Colon (tissue), 2 donors: ENCODE results near the gene ZNF716.
"Not testable (repeated sequence)": the region's sequence is repeated elsewhere in the genome, so short reads cannot be mapped to it uniquely, and the experiment has no call there.

Experiments
- FAIRE-seq: peaks from 2 replicates; lab custom pipeline; 2012; peaks lifted over from hg19 to GRCh38; lab: Jason Lieb, UNC
- donor health status: control.
- donor health status: control.

The ZNF716 gene

DNA sequence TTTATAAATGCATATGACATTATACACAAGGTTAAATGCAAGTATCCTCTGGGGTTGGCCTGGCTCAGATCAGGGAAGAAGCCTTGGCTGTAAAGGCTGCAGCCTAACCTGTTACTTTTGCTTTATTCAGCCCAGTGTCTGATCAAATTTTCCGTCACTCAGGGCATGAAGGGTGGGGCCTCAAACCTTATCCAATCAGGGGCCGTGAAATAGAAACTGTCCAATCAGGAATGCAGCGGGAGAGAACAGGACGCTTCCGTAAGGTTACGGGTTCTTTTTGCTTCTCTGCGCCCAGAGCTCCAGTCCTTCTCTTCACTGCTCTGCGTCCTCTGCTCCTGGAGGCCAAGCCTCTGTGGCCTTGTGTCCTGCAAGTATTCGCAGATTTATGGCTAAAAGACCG lies at the start of gene ZNF716:
Gene ZNF716 (plus strand): TSS at position 274 of the 400 bp plus-strand sequence. CDS start 112 bp downstream, at position 386.
- no peak for FAIRE-seq

DNA sequence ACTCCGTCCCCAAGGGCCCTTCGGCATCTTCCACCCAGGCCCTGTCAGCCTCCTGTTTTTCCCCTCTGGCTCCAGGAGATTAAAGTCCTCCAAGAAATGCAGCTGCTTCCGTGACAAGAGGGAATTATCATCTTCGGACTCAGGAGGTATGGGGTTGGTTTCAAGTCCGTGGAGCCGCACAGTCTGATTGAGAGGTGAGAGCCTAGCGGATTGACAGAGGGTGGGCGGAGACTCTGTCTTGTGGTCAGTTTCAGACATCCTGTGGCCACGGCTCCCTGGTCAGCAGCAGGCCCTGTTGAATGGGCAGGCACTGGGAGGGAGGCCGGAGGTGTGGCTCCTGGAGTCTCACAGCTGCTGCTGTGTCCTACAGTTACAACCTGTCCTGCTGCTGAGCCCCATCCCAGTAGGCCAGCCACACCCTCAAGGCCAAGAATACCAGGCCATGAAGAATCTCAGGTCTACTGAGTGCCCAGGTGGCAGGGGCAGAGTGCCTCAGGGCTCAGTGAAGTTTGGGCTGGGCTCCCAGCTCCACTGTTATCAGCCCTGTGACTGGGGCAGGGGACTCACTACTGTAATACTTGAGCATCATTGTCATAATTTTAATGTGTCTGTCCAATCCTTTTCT lies 49.3 kb upstream of the ZNF716 start:
- FAIRE-seq, result no peak

DNA sequence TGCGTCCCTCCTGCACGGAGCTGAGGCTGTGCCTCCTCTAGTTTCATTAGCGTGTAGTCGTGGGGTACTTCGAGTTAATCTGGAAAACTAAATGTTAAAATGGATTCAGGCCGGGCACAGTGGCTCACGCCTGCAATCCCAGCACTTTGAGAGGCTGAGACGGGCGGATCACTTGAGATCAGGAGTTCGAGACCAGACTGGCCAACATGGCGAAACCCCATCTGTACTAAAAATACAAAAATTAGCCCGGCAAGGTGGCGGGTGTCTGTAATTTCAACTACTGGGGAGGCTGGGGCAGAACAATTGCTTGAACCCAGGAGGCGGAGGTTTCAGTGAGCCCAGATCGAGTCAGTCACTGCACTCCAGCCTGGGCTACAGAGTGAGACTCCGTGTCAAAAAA lies 46.9 kb upstream of the ZNF716 start:
- not testable (repeated sequence) for FAIRE-seq

DNA sequence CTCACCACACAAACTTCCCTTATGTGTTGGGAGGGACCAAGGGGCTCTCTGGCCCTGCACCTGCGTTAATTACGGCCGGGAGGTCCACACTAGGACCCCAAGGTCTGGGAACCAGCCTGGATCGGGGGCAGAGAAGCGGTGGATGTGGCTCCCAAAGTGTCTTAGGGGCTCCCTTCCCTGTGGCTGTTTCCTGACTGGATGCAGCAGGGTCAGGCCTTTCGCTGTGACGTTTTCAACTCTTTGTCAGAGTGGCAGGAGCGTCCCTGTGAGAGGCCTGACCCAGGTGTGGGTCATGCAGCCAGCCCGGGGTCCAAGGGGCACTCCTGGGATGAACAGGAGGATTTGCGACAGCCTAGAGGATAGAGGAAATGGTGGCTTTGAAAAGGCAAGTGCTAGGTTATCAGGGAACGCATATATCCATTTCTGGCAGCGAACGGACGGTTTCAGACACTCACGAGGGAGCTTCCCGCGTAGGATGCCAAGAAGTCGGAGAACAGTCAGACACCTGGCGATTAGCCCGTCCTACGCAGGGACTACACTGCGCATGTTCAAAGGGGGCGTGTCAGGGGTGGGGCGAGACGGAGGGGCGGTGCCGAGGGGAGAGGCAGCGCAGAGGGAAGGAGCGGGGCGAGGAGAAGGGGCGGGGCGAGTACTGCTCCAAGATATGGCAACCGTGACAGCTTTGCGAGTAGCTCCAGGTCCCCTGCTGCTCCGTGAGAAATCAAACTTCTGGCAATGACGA lies 46.2 kb upstream of the ZNF716 start:
- no peak for FAIRE-seq

DNA sequence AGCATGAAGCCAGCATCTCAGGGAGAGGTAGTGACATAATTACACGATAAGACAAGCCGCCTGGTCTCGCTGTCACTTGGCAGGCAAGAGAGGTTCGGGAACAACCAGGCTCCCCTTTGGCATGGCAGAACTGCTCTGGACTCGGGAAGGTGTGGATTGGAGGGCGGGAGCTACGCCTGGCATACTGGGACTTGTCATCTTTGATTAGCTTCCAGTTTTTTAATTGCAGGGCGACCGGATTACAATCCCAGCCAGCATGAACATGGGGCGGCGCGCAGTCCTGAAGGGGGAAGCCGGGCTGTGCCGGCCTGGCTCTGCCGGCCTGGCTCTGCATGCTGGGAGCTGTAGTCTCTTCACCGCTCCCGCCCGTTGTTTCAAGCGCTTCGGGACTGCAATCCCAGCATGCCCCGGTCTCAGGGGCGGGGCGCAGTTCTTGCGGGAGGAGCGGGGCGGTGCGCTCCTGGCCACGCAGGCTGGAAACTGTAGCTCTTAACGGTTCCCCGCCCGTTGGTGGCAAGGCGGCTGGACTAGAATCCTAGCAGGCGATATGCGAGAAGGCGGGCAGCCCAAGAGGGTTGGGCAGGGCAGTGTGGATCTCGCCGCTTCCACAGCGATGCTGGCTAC lies 45.5 kb upstream of the ZNF716 start:
- FAIRE-seq, result no peak

DNA sequence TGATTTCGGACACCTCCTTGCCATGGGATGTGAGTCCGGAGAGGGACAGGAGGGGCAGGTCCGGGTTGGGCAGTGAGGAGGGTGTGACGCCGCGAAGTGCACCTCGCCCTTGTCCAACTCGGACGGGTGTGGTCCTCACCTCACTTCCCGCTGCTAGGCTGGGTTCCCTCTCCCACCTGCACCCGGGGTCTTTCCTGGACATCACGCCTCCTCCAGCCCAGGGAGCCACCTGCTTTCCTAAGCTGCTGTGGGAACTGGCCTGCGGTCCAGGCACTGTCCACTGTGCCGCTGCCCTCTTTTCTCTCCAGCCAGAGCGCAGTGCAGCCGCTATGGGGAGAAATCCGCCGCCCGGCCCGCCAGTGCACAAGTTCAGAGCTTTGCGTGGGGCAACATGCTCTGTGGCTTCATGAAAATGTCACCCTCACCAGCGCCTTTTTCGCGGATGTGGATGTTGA lies 45.0 kb upstream of the ZNF716 start:
- FAIRE-seq, result no peak

DNA sequence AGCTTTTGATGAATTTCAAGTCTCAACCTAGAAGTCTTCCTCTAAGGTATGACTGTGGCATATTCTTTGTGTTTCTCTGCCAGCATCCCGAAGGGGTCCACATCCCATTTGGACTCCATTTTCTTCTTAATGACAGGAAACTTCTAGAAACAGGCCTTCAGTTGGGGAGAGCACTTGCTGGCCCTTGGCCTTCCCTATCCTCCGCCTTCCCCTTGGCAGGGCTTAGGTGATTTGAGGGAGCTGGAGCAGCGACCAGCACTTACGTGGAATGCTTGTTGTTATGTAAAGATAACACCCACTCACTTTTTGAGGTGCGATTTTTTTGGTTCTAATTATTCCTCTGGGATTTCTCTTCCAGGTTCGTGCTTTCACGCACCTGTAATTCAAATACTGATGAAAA lies 42.9 kb upstream of the ZNF716 start:
- FAIRE-seq, result no peak

DNA sequence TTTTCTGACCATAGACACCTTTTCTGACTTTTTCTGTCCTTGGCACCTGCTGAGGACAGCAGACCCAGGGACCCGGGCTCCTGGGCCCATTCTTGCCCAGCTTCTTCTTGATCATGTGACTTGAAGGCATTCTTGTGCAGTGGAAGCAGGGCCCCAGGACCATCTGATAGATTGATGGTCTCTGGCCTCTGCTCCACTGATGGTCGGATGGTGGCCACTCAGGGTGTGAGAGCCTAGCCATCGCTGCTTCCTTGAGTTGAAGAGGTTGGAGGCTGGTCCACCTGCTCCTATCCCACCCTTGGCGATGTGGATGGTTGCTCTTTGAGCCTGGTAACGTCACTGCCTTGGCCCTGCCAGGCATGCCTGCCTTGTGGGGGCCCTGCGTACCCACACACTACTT lies 37.8 kb upstream of the ZNF716 start:
- FAIRE-seq, result no peak

DNA sequence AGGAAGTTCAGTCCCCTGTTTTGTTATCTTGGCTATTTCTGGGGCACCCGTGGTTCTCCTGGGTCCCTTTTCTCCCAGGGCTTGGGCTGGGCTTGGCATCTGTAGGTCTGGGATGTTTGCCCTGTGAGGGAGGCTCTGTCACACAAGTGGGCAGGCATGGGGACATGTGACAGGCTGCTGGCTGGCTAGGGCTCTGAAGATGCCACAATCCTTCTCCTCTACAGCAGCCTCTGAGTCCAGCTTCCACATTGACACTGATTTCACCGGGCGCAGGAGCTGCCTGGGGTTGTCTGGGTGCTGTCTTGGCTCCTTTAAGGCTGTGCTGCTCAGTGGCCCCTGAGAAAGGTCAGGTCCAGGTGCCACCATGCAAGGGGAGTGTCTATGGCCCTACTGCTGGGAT lies 37.4 kb upstream of the ZNF716 start:
- no peak for FAIRE-seq

DNA sequence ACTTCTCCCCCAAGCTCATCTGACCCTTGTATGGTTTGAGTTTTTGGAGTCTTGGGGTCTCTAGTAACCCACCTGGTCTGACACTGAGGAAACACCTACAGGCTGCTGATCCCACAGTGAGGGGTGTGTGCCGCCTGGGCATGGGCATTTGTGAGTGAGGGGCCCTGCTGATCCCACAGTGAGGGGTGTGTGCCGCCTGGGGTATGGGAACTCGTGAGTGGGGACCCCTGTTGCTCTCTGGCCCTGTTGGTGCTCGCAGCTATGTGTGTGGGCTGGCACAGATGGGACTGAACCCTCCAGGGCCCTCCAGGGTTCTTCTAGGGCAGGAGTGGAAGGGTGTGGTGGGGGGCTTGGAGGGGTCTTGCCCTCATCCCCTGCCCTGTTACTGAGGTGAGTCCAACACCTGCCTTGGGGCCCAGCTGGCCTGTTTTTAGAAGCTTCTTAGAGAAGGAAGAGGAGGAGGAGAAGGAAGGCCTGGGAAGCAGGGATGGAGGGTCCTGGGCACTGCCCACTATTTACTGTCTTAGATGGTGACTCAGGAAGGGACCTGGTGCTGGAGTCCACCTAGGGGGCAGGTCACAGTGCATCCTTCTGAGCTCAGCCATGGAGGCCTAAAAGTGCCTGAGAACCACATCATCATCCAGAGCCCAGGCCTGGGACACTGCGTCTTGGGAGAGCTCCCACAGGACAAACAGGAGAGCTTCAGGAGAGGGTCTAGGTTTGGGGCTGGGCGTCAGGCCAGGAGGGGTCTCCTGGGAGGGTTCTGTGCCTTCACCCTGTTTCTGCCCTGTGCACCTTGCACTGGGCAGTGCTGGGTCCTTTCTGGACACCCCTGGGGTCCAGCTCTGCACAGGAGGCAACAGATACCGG lies 36.2 kb upstream of the ZNF716 start:
- FAIRE-seq, result no peak

DNA sequence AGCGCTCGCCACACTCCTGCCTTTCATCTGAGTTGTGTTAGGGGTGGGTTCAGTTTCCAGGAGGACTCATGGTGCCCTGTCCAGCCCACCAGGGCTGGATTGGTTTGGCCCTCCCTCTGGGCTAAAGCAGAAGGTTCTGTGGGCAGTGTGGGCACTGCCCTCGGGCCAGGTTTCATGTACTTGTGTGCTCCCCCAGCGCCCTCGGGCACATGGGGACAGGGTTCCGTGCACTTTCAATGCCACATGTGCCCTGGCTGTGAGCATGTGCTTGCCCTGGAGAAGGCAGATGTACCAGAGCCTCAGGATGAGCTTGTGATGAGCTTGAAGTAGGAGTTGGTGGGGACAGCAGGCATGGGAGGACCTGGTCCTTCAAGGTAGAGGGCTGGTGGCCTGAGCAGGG lies 35.6 kb upstream of the ZNF716 start:
- no peak for FAIRE-seq

DNA sequence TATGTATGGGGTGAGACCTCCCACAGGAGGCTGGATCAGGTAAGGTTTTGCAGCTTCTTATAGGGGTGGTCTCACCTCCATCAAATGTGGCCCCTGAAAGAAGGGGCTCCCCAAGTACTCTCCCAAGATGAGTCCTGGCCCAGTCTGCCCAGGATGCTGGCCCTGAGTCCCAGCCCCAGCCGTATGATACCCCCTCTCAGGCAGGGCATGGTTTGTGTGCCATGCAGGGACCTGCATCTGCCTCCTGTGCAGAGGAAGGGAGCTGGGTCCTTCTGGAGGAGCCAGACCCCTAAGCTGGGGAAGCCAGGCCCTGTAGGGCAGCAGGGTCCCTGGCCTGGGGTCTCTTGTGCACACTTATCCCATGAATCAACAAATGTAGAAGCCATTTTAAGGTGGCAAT lies 35.1 kb upstream of the ZNF716 start:
- no peak for FAIRE-seq

DNA sequence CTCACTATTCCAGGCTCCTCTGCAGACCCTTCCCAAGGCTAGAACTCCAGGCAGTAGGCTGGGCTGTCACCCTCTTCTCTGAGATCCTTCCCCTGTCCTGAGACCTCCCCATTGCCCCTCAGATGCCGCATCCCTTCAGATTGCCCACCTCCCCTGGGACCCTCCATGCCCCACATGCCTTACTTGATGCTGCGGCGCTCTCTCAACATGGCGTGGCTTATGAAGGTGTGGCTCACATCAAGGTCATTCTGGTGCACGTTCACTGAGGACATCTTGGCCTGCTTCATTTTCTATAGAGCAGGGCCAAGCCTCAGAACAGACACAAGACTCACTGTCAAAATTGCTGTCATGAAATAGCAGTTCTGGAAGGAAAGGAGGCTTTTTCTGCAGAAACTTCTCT lies 34.7 kb upstream of the ZNF716 start:
- no peak for FAIRE-seq

DNA sequence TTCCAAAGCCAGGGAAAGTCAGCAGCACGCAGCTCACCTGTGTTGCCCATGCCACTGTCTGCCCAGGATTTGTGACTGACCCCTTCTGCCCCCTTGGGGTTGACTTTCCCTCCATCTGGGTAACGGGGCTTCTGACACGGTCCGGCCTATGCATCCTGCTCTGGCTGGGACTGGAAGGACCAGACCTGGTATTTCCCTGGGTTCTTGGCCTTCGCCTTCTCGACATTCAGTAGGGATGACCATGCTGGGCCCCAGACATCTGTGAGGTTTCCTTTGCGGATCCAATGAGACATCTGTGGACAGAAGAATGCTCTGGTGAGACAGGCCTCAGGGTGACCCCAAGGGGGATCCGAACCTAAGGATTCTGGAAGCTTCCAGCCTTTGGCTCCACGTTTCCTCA lies 34.2 kb upstream of the ZNF716 start:
- no peak for FAIRE-seq

DNA sequence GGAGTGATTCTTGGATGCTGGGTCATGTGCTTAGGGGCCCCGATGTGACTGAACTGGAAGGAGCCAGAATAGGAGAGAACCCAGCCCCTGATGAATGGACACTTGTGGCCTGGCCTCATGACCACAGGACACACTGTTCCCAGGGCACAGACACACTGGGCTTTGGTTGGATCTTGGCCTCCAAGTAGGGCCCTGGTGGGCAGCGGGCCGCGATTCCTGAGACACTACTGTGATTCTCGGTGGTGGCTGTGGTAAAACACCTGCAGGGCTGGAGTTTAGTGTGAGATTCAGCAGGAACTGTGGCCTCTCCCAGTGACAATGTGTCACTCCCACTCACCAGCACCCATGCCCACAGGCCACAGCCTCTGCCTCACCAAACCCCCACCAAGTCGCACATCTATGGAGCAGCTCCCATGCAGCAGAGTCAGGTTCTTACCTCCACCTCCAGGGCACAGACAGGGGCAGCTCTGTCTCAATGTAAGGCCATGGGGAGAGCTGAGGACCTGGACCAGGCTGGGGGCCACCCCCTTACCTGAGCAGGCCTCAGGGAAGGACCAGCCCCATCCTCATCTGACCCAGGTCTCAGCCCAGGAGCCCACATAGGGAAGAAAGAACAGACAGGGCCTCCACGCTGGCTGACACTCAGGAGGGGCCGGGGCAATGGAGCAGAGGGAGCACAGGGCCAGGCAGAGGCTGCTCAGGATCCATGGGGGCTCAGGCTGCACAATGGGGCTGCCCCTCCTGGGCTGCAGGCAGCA lies 33.2 kb upstream of the ZNF716 start:
- FAIRE-seq, result no peak

DNA sequence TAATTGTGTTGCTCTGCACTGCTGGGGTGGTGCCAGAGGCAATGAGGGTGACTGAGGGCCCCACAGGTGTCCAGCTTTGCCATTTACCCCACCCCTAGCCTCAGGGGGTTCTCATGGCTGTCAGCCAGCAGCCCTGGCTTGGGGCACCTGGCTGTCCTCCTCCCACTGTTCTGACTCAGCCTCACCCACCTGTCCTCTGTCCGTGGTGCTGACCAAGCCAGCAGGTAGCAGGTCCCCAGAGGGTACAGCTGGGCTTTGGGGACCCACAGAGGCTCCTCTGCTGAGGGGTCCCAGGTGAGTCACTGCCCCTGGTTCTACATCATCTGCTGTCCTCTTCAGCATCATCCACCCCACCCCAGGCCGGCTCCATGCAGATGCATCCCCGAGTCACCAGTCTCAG lies 32.2 kb upstream of the ZNF716 start:
- no peak for FAIRE-seq

DNA sequence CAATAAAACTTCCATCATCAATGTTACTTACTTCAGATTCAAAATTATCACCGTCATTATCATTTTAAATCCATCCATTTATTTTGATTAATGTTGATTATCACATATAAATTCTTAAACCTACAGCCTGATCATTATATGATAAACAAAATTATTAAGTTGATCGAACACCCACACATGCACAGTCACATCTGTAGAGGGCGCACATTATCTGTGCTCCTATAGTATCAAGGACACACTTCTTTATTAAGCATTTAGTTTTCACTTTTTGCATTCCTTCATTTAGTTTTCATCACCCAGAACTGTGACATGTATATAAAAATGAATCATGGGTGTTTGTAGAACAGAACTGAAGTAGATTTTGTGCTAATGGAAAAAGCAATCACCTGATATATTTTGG lies 26.2 kb upstream of the ZNF716 start:
- FAIRE-seq, result no peak

DNA sequence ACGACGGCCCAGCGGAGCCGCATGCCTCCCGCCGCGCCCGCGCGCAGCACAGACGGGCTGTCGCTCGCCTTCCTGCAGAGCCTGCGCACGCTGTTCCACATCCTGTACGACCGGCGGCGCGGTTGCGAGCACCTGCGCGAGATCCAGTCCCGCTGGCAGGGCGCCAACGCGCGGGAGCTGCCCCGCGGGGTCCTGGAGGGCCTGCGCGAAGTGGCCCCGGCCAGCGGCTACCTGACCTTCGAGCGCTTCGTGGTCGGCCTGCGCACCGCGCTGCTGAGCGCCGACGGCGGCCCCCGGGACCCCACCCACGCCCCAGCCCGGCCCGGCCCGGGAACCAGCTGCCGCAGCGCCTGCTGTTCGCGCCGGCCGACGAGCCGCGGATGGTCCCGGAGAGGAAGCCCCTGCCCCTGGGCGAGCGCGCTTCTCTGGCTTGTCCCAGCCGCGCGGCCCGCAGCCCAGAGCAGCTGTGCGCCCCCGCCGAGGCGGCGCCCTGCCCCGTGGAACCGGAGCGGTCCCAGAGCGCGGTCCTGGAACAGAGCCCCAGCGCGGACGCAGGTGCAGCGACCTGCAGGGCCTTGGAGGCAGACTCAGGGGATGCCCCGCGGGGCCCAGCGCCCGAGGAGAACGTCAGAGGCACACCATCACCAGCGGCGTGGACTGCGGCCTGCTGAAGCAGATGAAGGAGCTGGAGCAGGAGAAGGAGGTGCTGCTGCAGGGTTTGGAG lies 25.3 kb upstream of the ZNF716 start:
- no peak for FAIRE-seq

DNA sequence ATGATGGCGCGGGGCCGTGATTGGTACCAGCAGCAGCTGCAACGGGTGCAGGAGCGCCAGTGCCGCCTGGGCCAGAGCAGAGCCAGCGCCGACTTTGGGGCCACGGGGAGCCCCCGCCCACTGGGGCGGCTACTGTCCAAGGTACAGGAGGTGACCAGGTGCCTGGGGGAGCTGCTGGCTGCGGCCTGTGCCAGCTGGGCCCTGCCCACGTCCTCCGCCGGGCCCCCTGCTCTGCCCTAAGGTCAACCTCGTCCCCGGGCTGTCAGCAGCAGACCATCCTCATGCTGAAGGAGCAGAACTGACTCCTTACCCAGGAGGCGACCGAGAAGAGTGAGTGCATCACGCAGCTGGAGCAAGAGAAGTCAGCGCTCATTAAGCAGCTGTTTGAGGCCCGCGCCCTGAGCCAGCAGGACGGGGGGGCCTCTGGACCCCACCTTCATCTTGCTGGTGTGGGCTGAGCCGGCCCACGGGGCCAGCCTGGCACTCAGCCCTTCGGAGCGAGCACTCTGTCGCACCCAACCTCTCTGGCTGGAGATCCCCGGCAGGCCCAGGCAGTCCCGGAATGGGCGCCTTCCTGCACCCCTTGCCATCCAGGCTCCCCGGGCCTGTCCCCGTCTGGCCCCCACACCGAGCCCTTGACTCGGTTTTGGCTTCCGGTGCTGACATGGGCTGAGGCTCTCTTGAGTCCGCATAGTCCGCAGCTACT lies 24.6 kb upstream of the ZNF716 start:
- no peak for FAIRE-seq

DNA sequence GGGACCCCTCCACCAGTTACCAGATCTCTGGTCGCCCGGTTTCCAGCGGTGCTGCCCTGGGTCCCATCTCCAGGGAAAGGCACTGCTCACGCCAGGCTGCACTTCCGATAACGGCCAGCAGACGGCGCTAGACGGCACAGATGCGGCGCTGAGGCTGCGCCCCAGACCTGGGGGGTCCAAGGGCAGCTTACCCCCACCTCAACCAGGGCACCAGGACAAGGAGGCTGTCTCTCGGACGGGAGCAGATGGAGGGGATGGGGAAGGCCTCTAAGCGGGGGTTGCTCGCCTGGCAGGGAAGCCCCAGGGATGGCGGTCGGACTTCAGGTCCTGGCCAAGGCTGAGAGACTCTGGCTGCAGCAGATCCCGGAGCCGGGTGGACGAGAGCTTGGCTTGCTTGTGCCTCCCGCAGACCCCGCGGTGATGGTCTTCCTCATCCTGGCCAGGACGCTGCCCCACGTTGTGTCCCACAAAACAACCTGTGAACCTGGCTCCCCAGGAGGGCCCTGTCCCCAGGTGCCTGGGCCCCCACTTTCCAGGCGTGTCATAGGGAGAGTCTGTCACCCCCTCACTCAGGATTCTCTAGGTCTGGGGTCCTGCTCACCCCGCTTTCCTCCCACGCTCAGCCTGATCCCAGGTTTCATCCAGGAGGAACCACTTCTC lies 23.9 kb upstream of the ZNF716 start:
- no peak for FAIRE-seq
